Measurements from ENCODE around the gene MIPEP.

The MIPEP gene

GRCh38 chr13:23703246-23703860 lies 185.8 kb downstream of the MIPEP start:
- DNase-seq, result no peak

- DNase-seq, result no peak
Measured at GRCh38 chr13:23701636-23702035, 187.6 kb downstream of the MIPEP start.

GRCh38 chr13:23701186-23701585 lies 188.0 kb downstream of the MIPEP start:
- no peak for DNase-seq

GRCh38 chr13:23699271-23699670 lies 189.9 kb downstream of the MIPEP start:
- DNase-seq, result no peak

- DNase-seq, result no peak
Measured at GRCh38 chr13:23697772-23698313, 191.4 kb downstream of the MIPEP start.

GRCh38 chr13:23696610-23697009 lies 192.6 kb downstream of the MIPEP start:
- DNase-seq, result no peak

- no peak for DNase-seq
Measured at GRCh38 chr13:23695711-23696464, 193.3 kb downstream of the MIPEP start.

GRCh38 chr13:23695196-23695595 lies 194.0 kb downstream of the MIPEP start:
- no peak for DNase-seq

GRCh38 chr13:23692816-23693215 lies 196.4 kb downstream of the MIPEP start:
- no peak for DNase-seq

- DNase-seq, result no peak
Measured at GRCh38 chr13:23690668-23691067, 198.5 kb downstream of the MIPEP start.

- no peak for DNase-seq
Measured at GRCh38 chr13:23688336-23688735, 200.9 kb downstream of the MIPEP start.

- no peak for DNase-seq
Measured at GRCh38 chr13:23687614-23688013, 201.6 kb downstream of the MIPEP start.

GRCh38 chr13:23686948-23687347 lies 202.3 kb downstream of the MIPEP start:
- DNase-seq, result no peak

GRCh38 chr13:23685416-23685815 lies 203.8 kb downstream of the MIPEP start:
- no peak for DNase-seq

- no peak for DNase-seq
Measured at GRCh38 chr13:23684647-23685046, 204.6 kb downstream of the MIPEP start.

- no peak for DNase-seq
Measured at GRCh38 chr13:23683084-23683483, 206.1 kb downstream of the MIPEP start.

GRCh38 chr13:23680845-23681669 lies 208.1 kb downstream of the MIPEP start:
- no peak for DNase-seq
